K562 (cell line): ENCODE results near the gene SP6. TPM values are rescaled to one million over a fixed set of nuclear protein-coding genes. Genes with fewer than 3 reads are reported as not detected.

Experiments
- CTCFL ChIP-seq: IDR thresholded peaks from 2 replicates; pipeline ENCODE4 v1.6.1; 2011; ENCODE audit warnings: borderline replicate concordance, low read depth, mild to moderate bottlenecking, moderate library complexity, low read length; ENCODE audit not compliant: insufficient read depth, poor library complexity, severe bottlenecking
- HOXB6 ChIP-seq: fragments of 250-450 bp; sonication (Bioruptor Pico); IDR thresholded peaks from 2 replicates; pipeline ENCODE4 v1.5.1; 2022; ENCODE audit warnings: mild to moderate bottlenecking, borderline replicate concordance
- PHF20 ChIP-seq: fragments of 450-650 bp; IDR thresholded peaks from 2 replicates; pipeline ENCODE4 v1.6.1; 2018; ENCODE audit not compliant: partially characterized antibody
- POLR2B ChIP-seq: fragments of 450-650 bp; IDR thresholded peaks from 2 replicates; pipeline ENCODE4 v1.6.1; 2018; ENCODE audit warnings: low read depth; ENCODE audit not compliant: partially characterized antibody
- POLR3G ChIP-seq: IDR thresholded peaks from 2 replicates; pipeline ENCODE4 v1.6.1; 2011; ENCODE audit not compliant: insufficient read length, insufficient replicate concordance; ENCODE audit errors: extremely low read depth
- SIN3A ChIP-seq, 2 experiments: fragments of 150-350 bp in 1 of 2; IDR thresholded peaks; 2 replicates each; pipeline ENCODE4 v1.6.1; 2011 to 2016; ENCODE audit warnings: borderline replicate concordance in 2 of 2, low read depth in 2 of 2, low read length in 2 of 2, mild to moderate bottlenecking in 2 of 2, moderate library complexity in 2 of 2; ENCODE audit not compliant: control insufficient read depth in 1 of 2
- SMARCA4 ChIP-seq: fragments of 450-650 bp; IDR thresholded peaks from 2 replicates; pipeline ENCODE4 v1.6.1; 2016
- SREBF2 ChIP-seq: sonication (generic); formaldehyde crosslinking; IDR thresholded peaks from 2 replicates; pipeline ENCODE4 v1.4.0; 2020; ENCODE audit warnings: mild to moderate bottlenecking, missing genetic modification reagents
- U2AF1 ChIP-seq: fragments of 200-400 bp; formaldehyde crosslinking; optimal IDR thresholded peaks from 2 replicates; pipeline ENCODE3; 2017; ENCODE audit warnings: mild to moderate bottlenecking, low read depth, low read length, moderate library complexity
- XRCC5 ChIP-seq: fragments of 200-400 bp; formaldehyde crosslinking; IDR thresholded peaks from 2 replicates; pipeline ENCODE4 v1.6.1; 2017; ENCODE audit warnings: low read depth, mild to moderate bottlenecking, low read length
- ZNF395 ChIP-seq: fragments of 200-800 bp; sonication (Bioruptor generic); IDR thresholded peaks from 2 replicates; pipeline ENCODE4 v1.6.1; 2017; ENCODE audit warnings: missing genetic modification characterization, missing compliant biosample characterization
- polyA plus RNA-seq, 8 experiments: library from polyadenylated mRNA; depleted of rRNA in 4 of 8; stranded (reverse) in 5 of 8; unstranded in 3 of 8; fragments of >200 nt; fragmentation: Nextera tagmentation in 2 of 8; fragmentation: Illumina TruSeq in 1 of 8; extraction: Ambion mirVana in 2 of 8; extraction: Trizol in 1 of 8; gene quantifications; 2 replicates each; pipeline versions ENCODE4 v1.2.1 to v1.2.3, GENCODE V29; 2011 to 2014; ENCODE audit warnings: inconsistent platforms in 1 of 8, missing spikeins in 1 of 8
- total RNA-seq, 7 experiments: library from RNA; depleted of rRNA in 6 of 7; stranded (reverse); fragments of >200 nt in 6 of 7; fragmentation: Illumina TruSeq in 2 of 7; extraction: Trizol in 2 of 7; gene quantifications; 2 replicates each; pipeline versions ENCODE4 v1.2.1 to v1.2.3, GENCODE V29; 2011 to 2021; ENCODE audit warnings: low replicate concordance in 1 of 7
- TF ChIP-seq, protein P1 (sequence below): fragments of 450-650 bp; IDR thresholded peaks from 2 replicates; pipeline ENCODE4 v1.7.1; 2018; ENCODE audit warnings: mild to moderate bottlenecking, low read depth; ENCODE audit not compliant: partially characterized antibody
- TF ChIP-seq, protein P2 (sequence below): sonication (generic); formaldehyde crosslinking; IDR thresholded peaks from 2 replicates; pipeline ENCODE4 v1.9.0; 2022; ENCODE audit warnings: mild to moderate bottlenecking, missing genetic modification reagents

SP6 gene
- total and polyA plus RNA-seq, 9 of the 15 experiments (the other 6 are each of a cell fraction or from before 2014, with no cell fraction given): 0.11 to 7.9 (median 2.2) TPM

DNA sequence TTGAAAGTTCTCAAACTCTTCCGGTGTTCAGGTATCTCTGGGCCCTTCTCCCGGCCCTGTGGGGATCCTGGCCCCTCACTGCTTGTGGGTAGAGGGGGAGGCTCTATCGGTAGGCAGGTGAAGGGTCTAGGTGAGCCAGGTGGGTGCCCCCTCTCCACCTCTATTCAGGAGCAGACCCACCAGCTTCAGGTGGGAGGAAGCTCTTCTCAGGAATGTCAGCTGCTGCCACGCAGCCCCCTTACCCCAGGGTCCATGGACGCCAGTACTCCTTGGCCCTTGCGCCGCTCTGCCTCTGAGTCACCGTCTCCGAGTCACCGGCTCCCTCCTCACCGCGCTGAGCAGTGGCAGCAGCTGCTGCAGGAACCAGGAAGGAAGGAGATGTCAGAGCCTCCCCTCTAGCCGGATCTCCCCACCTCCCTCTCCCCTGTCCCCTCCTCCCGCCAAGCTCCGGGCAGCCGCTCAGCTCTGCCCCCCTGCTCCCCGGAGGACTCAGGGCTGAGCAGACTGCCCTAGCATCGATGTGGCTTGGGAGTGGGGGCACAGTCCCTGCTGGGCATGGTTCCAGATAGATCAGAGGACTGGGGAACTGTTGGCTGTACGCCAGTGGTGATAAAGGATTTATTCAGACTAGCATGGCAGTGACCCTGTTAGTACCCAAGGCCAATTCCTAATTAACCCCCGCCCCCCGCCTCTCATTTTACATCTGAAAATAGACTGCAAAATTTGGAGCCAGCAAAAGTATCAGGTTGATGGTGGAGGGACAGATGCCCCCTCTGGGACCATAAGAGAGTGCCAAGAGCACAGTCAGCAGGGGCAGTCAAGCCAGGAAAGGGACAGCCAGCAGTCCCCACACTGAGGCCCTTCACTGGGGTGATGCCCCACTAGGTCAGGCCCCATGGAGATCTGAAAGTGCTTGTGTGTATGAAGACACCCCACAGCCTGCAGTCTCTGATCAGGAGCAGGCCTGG, 29.3 kb downstream of the SP6 start, which contains the start of gene OSBPL7 (continued):
- TF ChIP-seq, protein P1, sequence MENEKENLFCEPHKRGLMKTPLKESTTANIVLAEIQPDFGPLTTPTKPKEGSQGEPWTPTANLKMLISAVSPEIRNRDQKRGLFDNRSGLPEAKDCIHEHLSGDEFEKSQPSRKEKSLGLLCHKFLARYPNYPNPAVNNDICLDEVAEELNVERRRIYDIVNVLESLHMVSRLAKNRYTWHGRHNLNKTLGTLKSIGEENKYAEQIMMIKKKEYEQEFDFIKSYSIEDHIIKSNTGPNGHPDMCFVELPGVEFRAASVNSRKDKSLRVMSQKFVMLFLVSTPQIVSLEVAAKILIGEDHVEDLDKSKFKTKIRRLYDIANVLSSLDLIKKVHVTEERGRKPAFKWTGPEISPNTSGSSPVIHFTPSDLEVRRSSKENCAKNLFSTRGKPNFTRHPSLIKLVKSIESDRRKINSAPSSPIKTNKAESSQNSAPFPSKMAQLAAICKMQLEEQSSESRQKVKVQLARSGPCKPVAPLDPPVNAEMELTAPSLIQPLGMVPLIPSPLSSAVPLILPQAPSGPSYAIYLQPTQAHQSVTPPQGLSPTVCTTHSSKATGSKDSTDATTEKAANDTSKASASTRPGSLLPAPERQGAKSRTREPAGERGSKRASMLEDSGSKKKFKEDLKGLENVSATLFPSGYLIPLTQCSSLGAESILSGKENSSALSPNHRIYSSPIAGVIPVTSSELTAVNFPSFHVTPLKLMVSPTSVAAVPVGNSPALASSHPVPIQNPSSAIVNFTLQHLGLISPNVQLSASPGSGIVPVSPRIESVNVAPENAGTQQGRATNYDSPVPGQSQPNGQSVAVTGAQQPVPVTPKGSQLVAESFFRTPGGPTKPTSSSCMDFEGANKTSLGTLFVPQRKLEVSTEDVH: peak; percentile 86
- no peak for TF ChIP-seq POLR3G
- TF ChIP-seq SREBF2 (CRISPR knock-in tag): no peak
- no peak for TF ChIP-seq U2AF1
- TF ChIP-seq ZNF395 (CRISPR knock-in tag): 0 out of 2 replicates have a peak, but pooled peaks have one; percentile 63
- TF ChIP-seq XRCC5: no peak
- peak; percentile 57 for TF ChIP-seq CTCFL
- peak; percentile 82 to 96; a peak in 3 of 4 replicates for TF ChIP-seq SIN3A (IDR thresholded peaks at IDR 0.05; ENCODE audit: borderline replicate concordance in 2 of 2, control insufficient read depth in 1 of 2, low read depth in 2 of 2, low read length in 2 of 2)
- peak; percentile 74 for TF ChIP-seq POLR2B
- TF ChIP-seq, protein P2, sequence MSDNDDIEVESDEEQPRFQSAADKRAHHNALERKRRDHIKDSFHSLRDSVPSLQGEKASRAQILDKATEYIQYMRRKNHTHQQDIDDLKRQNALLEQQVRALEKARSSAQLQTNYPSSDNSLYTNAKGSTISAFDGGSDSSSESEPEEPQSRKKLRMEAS: peak; percentile 62
- TF ChIP-seq SMARCA4: peak; percentile 57; the same call in 1 of the 2 replicates
- TF ChIP-seq HOXB6 (CRISPR knock-in tag): no peak
- peak; percentile 90 for TF ChIP-seq PHF20
